HG02571 (cell line): ENCODE measurements around the gene NSFL1C.

Experiments used
- ATAC-seq: cut with Tn5 transposase; IDR thresholded peaks from one replicate; pipeline ENCODE4 v1.9.1; 2021; ENCODE audit warnings: mild to moderate bottlenecking, moderate library complexity; ENCODE audit not compliant: unreplicated experiment

The NSFL1C gene

DNA sequence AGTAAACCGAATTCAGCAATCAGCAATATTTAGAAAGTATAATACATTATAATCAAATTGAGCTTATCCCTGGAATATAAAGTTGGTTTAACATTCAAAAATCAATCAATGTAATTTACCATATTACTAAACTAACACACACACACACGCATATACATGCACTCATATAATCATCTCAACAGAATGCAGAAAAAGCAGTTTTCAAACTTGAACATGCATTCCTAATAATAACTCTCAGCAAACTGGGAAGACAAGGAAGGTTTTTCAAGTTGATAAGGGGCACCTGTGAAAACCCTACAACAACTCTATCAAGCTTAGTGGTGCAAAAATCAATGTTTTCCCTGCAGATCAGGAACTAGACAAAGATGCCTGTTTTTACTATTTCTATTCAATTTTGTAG, 19.9 kb upstream of the NSFL1C start:
- ATAC-seq = no peak

DNA sequence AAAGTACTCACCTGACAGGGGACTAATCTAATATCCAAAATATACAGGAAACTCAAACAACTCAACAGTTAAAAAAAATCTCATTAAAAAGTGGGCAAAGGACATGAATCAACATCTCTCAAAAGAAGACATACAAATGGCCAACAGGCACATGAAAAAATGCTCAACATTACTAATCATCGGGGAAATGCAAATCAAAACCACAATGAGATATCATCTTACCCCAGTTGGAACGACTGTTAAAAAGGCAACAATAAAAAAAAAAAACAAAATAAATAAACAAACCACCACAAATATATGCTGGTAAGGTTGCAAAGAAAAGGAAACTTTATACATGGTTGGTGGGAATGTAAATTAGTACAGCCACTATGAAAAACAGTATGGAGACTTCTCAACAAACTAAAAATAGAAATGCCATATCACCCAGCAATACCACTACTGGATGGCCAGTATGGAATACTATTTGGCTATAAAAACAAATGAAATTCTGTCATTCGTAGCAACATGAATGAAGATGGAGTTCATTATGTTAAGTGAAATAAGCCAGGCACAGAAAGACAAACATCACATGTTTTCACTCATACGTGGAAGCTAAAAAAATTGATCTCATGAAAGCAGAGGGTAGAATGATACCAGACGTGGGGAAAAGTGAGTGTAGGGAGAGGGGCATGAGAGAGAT, 17.9 kb upstream of the NSFL1C start:
- ATAC-seq = no peak

DNA sequence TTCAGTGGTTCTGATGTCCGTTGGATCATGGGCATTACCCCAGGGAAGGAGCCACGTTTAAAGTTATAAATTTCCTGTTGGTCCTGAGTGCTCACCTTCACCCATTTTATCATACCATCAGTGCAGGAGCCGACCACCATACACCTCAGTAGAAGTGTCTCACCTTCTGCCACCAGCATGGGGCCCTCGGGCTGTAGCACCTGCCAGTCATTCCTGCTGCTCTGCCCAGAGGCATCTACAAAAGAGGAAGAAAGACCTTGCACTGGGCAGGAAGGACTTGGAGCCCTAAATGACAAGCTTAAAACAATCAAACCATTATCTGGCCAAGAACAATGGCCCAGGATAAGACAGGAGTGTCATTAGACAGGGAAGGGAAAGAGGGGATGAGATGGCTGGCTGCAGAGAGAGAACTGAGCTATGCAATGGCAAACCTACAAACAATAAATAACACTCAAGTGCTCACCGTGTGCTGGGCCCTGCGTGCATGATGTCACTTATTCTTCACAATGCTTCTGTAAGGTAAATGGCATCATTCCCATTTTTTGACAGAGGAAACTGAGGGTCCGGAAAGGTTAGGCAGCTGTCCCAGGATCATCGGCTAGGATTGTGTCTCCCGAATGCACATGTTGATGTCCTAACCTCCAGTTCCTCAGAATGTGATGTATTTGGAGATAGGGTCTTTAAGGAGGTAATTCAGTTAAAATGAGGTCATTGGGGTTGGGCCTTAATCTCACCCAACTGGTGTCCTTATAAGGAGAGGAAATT, 13.4 kb upstream of the NSFL1C start:
- ATAC-seq = no peak

DNA sequence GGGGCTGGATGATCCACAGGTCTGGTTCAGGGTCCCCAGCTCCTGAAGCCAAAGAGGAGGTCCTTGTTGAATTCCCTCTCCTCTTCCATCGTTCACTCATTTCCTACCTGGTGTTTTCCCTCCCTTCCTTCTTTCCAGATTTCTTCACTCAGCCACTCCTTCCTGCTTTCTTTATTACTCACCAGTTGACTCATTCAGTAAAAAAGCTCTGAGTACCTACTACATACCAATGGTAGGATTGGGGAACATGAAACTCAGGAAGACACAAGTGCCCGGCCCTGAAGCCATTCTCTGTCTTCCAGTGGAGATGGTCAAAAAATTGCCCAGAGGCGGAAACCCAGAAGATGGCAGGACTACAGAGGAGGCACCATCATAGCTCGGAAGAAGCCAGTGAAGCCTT, 11.9 kb upstream of the NSFL1C start:
- no peak for ATAC-seq

DNA sequence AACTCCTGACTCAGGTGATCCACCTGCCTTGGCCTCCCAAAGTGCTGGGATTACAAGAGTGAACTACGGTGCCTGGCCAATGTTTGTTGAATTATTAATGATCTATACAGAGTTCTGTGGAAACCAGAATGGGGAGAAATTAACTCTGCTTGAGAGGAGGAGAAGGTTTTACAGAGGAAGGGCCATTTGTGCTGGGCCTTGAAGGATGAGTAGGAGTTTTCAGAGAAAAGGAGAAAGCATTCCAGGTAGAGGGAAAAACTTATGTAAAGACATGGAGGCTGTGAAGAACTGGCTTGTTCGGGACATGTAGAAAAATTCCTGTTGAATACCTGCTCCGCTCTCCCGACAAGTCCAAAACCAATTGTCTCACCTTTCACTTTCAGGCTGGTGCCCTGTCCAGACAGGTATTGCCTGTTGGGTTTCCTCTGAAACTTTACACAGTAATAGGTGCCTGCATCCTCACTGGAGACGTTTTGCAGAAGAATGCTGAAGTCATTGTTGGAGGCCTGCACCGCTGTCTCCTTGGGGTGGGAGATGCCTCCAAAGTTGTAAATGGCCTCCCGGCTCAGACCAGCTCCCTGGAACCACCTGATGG, 11.3 kb upstream of the NSFL1C start:
- no peak for ATAC-seq

DNA sequence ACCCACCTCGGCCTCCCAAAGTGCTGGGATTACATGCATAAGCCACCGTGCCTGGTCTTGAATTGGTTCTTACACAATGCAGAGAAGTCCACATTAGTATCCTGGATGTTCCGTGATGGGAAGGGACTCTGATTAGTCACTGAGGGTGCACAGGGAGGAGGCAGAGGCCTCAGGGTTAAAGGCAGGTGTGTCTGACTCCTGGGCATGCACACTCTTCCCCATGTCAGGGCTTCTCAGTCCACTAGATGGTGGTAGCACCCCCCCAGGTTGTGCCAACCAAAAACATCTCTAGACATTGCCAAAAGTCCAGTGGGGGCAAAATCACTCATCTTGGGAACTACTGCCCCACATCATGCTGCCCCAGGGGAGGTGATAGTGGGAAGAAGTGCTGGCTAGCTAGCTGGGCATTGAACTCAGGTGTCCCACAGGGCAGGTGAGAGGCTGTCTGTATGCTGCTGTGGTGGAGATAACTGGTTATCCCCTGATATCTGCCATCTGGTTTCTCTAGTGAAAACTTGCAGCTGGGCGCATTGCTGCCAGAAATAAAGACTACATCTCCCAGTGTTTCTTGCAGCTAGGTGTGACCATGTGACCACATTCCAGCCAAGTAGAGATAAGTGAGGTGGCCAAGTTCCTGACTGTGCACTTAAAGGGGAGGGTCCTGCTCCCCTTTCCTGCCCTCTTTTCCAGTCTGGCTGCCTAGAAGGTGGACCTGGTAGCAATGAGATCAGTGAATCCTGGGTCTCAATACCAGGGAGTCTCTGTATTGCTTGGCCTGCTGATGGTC, 8.4 kb upstream of the NSFL1C start:
- no peak for ATAC-seq

DNA sequence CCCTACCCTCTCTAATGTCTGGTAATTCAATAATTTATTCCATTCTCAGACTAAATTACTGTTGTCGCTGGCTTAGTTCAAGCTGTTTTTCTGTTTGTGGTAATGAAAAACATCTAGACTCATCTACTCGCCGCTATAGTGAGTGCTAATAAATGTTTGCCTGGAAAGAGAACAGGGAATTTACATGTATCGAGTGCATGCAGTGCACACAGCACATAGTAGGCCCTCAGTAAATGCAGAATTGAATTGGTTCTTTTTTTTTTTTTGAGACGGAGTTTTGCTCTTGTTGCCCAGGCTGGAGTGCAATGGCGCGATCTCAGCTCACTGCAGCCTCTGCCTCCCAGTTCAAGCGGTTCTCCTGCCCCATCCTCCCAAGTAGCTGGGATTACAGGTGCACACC, 7.7 kb upstream of the NSFL1C start:
- no peak for ATAC-seq

DNA sequence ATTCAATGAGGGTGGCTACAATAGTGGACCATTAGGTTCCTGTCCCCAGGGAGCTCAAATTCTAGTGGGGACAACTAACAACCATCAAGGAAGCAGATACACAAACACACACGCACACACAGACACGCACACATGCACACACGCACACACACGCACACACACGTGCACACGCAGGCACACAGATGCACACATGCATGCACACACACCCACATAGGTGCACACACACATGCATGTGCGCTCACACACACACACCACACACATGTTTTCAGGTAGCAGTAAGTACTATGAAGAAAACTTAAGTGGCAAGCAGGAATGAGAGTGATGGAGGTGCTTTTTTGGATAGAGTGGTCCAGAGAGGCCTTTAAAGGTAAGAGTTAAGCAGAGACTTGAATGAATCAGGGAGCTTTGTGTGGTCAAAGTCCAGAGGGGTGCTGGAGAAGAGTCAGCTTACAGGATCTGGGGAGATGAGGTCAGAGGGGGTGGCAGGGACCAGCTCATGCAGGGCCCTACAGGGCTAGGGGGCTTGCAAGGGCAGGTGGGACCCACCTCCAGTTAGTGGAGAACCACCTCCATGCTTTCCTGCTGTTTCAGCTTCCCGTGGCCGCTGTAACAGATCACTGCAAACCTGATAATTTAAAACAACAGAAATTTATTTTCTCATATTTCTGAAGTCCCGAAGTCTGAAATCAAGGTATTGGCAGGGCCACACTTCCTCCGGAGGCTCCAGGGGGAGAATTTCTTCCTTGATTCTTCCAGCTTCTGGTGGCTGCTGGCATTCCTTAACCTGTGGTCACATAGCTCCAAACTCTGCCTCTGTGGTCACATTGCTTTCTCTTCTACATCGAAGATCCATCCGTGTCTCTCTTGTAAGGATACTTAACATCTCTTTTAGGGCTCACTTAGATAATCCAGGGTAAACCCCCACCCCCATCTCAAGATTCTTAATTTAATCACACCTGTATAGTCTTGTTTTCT, 6.9 kb upstream of the NSFL1C start:
- ATAC-seq = no peak

DNA sequence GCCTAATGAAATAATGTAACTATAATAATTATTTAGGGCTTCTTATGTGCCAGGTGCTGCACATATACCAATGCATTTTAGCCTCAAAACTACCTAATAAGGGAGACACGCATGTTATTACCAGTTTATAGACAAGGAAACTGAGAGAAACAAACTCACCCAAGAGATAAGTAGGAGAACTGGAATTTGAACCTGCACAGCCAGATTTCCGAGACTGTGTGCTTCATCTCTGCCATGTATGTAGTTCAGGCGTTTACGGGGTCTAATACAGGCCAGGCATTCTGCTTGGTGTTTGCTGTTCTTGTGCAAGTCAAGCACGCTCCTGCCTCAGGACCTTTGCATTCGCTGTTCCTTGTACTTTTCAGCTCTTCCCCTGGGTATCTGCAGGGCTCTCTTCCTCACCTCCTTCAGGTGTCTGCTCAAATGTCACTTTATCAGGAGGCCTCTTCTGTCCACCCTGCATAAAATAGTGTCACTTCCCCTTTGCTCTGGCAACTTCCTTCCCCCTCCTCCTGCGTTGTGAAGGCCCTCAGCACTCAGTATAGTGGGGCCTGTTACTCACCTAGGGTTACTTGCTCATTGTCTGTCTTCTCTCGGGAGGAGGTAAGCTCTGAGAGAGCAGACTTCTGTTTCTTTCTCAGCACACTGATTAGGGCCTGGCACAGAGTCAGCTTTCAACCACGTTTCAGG, 6.1 kb upstream of the NSFL1C start:
- no peak for ATAC-seq

DNA sequence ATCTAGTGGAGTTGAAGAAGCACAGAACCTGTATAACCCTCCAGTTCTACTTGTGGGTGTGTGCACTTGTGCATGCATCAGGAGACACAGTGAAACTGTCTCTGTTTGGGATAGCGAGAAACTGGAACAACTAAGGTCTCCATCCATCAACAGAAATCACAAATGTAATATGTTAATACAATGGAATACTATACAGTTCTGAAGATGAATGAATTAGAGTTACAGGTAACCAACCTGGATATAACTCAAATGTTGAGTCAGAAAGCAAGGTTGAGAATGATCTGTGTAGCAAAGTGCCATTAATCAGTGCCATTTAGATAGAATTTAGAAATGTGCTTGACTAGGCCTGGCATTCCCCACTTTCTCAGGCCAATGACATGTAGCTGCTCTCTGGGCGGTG, 4.6 kb upstream of the NSFL1C start:
- no peak for ATAC-seq

DNA sequence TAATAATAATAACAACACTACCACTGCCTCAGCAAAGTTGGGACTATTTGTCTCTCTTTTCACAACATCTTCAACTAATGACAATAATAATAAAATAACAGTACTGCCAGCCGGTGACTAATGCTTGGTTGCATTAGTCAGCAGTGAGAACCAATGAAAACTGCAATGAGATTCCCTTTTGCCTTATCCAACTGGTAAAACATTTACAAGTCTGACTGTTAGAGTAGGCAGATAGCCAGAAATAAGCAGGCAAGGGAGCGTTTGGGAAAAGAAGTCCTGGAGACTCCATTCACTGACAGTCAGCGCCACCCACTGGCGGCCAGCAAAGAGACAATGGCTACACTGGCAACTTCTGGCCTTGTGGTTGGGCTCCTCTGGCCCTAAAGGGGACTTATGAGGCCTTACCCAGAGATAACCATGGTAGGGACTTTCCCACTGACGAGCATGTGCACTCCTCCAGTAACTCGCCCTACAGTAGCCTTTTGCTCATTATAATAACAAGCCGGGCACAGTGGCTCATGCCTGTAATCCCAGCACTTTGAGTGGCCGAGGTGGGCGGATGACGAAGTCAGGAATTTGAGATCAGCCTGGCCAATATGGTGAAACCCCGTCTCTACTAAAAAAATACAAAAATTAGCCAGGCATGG, 3.4 kb upstream of the NSFL1C start:
- ATAC-seq = peak; percentile 36

DNA sequence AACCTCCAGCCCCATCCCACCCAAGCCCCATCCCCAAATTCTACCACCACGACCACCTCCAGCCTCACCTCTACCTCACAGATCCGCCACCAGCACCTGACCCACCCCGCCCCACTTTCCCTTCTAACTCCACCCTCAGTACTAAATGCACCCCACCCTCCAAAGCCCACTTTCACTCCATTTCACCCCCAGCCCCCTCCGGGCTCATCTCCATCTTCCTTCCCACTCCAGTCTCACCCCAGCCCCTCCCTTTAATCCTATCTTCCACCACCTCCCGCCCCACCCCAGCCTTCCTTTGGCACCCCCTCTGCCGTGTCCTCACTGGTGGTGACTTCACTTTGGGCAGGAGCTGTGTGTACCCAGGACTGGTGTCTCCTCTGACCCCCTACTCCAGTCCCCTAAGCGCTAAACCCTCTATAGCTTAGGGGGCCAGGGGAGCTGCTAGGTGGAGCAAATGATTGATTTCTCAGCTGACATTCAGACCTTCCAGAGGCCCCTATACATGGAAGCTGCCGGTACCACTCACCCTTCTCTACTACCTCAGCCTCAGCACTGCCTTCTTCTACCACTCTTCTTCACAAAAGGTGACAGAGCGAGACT, 2.8 kb upstream of the NSFL1C start:
- ATAC-seq = no peak

DNA sequence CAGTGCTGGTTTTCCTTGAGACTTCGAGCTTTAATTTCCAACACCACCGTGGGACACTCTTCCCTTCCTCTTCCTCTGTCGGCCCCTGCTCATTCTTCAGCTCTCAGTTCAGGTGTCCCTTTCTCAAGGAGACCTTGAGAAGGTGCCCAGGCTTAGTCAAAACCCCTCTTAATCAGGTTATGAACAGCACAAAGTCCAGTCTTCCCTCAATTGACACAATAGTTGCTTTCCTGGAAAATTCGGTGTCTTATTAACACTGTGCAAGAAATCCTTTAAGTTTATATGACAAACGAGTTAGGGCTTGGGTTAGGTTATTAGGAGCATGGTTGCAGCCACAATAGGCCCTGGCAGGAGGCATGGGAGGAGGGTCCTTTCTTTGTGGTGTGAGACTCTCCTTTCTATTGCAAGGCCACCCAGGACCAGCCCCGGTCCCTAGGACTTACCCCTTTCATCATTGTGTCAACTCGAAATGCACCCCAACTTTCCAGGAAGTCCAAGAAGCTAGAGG, 1.5 kb upstream of the NSFL1C start:
- no peak for ATAC-seq

DNA sequence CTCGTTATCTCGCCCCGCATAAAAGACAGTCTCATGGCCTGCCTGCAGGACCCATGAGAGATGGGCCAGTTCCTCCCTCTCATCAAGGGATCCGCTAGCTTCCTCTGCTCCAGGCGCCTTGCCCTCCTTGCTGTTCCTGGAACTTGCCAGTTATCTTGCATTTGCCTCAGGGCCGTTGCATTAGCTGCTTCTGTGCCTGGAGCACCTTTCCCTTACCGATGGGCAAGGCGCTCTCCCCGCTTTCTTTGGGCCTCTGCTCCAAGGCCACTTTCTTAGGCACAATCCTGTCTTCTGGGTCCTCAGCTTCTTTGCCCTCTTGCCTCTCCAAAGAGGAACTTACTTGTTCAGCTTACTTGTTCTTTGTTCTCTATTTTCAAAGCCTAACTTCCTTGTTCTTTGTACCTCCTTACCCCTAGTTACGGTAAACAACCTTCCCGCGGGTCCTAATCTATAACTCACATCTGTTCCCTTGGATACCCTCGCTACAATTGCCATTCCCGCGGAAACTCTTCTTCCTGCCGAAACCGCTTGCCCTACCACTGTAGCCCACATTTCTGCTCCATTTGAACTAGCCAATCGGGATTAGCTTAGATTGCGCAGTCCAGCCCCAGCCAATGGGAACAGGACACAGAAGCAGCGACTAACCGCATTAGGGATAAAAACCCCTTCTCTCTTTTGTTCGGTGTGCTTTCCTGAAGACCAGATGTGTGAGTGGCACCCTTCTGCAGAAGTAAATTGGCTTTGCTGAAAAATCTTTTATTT, 887 bp upstream of the NSFL1C start:
- no peak for ATAC-seq

DNA sequence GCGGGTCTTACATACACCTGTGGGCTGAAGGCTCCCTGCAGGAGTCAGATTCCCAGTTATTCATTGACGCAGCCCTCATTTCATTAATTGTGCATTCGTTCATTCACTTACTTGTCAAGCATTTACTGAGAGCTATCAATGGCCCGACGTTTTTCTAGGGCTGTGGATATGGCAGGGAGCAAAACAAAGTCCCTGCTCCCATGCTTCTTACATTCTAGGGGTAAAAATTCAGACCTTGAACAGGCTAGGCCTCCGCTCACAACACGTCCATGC, 369 bp upstream of the NSFL1C start:
- ATAC-seq = no peak

DNA sequence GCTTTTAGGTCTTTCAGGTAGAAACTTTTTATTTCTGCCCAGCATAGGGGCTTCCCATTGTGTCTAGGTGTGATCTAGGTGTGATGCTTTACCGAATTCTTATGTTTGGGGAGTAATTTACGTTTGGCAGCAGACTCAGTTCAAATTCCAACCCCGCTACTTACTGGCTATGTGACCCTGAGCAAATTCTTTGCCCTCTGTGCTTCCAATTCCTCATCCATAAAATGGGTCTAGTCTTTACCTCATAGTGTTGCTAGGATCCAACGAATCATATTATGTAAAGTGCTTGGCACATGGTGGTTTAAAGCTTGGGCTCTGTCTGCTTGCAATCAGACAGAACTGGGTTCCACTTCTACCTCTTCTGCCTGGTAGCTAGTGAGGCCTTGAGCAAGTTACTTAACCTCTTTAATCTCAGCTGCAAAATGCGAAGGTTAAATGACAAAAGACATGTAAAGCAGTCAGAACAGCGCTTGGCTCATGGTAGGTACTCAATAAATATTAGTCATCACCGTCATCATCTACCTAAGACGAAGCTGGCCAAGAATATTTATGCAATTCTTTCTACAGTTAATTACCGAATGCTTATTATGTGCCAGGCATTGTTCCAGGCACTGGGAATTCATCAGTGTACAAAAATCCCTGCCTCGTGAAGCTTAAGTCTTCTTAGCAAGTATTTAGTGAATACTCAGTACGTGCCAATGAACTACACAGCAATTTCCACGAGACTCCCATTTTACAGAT, 1.0 kb downstream of the NSFL1C start:
- ATAC-seq = no peak

DNA sequence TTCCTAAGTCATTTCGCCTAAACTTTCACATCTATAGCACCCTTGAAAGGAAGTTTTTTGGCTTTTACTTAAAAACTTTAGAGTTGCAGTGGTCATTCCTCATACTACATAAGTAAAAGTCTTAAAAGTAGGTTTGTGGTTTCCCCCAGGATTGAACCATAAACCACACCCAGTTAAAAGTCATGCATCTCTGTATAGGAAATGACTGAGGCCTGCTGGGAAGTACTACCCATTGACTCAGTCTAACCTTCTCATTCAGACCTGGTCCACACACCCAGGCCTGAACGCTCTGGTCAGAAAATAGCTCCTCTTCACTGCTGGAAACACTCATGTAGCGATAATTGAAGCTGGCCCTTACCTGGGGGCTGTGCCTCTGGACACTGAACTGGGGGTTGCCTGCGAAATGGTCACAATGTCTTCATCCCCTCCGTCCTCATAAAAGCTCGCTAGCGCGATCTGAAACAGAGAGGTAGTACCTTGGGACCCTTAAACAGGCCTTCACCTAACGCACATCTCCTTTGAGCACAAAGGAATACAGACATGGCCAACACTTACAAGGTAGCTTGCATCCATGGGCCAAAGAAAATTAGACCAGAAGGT, 2.6 kb downstream of the NSFL1C start:
- no peak for ATAC-seq
